EL (cell line): Measurements from ENCODE around the gene ERLIN1.

Experiments
- DNase-seq: peaks from one replicate; pipeline ENCODE4 v3.0.0-alpha.2; 2016

The ERLIN1 gene

DNA sequence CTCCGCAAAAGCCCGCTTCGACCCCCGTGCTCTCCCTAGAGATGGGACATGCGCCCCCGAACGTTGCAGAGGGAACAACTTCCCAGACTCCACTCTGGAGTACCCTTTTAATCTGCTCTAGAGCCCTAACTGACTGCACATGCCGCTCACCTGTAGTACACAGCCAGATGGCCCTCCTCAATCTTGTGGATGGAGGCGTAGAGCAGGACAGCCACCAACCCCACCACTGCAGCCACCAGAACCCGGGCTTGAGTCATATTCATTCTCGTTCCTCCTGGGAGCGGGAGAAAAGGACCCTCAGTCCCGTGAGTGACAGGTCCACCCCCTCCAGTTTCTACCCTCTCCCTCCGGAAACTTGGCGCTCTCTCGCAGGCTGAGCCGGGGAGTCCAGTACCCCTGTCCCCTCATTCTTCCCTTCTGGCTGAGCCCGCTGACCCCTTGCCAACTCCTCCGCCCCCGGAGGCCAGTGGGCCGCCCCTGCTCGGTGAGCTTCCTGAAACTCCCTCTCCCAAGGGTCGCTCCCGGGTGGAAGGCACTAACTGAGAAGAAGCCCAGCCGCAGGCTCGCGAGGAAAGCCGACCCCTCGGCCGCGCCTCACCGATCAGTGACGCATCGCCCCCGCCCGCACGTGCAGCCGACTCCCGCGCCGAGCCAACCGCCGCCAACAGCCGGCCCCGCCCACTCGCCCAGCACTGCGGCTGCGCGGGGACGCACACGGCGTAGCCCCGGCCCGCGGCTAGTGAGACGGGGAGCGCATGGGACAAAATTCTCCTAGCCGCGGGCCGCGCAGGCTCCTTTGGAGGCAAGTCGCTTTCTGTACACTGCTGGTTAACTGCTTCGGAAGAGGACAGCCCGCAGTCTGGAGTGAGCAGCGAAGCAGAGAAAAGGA, at the start of gene ERLIN1:
Gene ERLIN1, minus strand, starts transcription at position 666 of the 889 bp plus-strand sequence. Its CDS starts 403 bp downstream, at position 263.
- peak; percentile 93 for DNase-seq

DNA sequence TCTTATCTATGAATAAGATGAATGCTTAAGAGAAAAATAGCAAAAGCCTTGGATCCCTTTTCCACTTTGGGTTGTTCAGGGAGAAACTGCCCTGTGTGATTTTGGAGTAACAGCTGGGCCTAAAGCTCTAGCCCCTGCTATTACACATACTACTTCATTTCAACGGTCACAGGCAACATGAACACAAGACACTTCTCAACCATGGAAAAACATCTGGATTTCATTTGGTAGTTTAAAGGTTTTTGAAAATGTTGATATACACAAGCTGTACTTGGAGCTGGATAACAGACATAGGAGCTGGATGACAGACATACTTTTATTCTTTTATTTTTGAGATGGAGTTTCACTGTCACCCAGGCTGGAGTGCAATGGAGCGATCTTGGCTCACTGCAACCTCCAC, 46.3 kb upstream of the ERLIN1 start:
- no peak for DNase-seq

DNA sequence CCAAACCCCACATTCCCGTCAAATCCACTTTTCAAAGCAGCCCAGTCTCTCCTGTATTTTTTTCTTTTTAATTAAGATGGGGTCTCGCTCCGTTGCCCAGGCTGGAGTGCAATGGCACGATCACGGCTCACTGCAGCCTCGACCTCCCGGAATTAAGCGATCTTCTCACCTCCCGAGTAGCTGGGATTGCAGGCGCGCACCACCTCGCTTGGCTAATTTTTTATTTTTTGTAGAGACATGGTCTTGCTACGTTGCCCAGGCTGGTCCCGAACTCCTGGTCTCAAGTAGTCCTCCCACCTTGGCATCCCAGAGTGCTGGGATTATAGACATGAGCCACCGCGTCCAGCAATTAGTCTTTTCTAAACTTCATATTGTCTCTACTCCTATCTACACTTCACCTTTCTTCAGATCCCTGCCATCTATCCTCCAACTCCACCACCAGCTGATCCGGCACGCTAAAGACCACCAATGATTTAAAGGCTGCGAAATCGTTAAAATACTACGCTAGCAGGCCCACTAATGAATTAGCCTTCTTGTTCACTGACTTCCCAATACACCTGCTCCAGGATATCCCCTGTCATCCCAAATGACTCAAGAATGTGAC, 44.1 kb upstream of the ERLIN1 start:
- peak; percentile 1 for DNase-seq

DNA sequence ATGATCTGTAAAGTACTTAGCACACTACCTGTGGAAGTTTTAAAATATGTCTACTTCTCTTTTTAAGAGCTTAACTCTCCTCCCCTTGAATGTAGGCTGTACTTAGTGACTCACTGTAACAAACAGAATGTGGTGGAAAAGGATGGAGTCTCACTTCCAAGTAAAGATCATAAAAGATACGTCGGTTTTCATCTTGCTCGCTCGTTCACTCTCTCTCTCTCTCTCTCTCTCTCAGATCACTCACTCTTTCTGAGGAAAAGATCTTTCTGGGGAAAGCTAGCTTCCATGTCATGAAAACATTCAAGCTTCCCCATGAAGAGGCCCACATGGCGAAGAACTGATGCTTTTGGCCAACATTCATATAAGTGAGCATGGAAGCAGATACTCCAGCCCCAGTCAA, 38.0 kb upstream of the ERLIN1 start:
- DNase-seq: no peak

DNA sequence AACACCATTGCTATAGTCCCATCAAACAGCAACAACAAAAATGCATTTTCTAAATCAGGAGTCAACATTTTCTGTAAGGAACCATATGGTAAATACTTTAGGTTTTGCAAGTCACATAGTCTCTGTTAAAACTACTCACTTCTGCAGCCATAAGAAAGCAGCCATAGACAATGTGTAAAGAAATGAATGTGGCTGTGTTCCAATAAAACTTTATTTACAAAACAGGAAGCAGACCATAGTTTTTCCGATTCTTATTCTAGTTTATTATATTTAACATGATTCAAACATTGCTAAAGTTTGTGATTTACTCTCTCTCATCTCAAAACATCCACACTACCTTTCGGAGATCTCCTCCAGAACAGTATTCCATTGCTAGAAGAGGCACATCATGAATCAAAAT, 36.7 kb upstream of the ERLIN1 start:
- no peak for DNase-seq

DNA sequence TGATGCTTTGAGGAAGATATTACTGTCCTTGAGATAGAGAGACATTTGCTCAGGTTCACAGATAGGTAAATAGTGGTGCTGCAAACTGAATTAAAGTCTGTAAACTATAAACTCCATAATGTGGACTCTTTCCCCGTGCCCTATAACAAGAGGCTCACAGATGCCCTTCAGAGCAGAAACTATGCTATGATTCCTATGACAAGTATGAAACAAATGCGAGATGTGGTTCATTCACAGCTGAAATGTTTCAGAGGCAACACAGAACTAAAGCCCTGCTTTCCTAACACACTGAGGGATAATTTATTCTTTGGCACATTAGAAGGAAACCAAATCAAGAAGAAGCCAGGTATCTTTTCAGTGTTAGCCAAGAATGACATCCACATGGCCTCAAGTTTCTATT, 30.2 kb upstream of the ERLIN1 start:
- no peak for DNase-seq

DNA sequence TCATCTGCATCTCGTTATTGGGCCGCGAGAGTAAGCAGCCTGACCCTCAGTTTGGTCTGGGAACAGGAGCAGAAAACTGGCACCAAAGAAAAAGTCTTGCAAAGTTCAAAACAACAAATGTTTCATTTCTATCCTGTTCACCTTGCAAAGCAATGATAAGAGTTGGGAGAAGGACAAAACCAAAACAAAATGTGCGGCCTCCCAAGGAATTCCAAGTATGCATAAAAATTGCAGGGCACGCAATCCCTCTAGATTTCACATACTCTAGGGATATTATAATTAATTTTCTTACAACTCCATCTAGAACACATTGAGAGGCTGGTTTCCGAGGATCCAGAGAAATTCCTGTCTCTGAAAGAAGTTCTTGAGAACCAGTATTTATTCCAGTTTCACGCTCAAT, 23.5 kb upstream of the ERLIN1 start:
- DNase-seq: peak; percentile 57

DNA sequence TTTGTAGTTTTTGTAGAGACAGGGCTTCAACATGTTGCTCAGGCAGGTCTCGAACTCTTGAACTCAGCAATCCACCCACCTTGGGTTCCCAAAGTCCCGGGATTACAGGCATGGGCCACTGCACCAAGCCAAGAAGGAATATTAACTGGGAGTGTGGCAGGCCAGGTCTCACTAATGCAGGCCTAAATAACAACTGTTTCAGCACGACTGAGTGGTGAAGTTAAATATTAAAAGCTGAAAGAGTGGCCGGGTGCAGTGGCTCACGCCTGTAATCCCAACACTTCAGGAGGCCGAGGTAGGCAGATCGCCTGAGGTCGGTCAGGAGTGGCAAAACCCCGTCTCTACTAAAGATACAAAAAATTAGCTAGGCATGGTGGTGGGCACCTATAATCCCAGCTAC, 22.4 kb upstream of the ERLIN1 start:
- DNase-seq: no peak

DNA sequence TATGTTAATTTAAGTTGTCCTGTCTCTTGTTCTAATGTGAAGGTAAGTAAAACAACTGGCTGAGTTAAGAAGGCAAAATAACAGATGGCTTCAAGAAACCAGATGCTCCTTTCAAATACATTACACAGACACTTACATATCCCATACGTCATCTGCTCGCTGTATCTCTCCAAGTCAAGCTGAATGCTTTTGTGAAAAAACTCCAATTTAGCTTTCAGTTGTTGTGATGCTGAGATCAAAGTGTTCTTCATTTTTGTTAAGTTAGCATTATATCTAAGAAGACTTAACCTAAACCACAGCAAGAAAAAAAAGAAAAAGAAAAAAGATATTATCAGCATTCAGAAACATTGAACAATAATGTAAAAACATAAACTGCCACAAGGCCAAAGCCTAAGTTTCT, 18.5 kb upstream of the ERLIN1 start:
- DNase-seq: no peak

DNA sequence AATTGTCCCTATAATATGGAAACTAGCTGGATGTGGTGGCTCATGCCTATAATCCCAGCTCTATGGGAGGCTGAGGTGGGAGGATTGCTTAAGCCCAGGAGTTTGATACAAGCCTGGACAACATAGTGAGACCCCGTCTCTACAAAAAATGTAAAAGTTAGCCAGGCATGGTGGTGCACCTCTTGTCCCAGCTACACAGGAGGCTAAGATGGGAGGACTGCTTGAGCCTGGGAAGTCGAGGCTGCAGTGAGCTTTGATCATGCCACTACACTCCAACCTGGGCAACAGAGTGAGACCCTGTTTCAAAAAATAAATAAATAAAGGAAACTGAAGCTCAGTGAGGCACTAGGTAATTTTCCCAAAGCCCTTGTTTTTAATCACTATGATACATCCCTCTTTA, 15.7 kb upstream of the ERLIN1 start:
- no peak for DNase-seq

DNA sequence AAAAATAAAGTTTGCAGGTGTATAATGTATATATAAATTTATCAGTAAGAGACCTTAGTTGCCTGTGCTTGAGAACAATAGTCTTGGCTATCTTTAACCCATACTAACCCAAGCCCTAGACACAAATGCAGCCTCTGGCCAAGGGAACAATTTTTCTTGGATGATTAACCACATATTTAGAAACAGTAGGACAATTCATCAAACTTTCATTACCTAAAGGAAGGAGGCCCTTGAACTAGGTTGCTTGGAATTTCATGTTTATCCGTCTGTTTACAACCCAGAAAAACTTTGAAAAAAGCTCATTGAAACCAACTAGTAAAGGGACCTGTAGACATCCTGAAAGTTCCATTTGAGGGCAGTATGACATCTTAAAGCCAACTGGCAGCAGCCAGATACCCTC, 8.9 kb upstream of the ERLIN1 start:
- no peak for DNase-seq

DNA sequence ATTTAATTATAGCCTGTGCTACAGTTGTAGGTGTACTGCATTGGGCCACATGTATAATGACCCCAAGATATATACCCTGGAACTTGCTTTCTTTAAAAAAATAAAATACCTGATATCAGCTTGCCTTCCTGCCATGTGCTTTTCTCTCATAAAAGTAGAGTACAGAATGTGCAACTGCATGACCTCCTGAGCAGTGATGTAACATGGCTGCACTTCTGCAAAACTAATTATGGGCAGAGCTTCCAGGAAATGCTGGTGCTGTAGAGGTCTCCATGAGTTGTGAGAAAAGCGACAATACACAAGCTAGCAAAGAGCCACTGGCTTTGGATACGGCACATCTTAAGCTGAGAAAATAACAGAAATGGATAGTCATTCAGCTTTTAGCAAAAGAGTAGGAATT, 6.5 kb upstream of the ERLIN1 start:
- DNase-seq: no peak

DNA sequence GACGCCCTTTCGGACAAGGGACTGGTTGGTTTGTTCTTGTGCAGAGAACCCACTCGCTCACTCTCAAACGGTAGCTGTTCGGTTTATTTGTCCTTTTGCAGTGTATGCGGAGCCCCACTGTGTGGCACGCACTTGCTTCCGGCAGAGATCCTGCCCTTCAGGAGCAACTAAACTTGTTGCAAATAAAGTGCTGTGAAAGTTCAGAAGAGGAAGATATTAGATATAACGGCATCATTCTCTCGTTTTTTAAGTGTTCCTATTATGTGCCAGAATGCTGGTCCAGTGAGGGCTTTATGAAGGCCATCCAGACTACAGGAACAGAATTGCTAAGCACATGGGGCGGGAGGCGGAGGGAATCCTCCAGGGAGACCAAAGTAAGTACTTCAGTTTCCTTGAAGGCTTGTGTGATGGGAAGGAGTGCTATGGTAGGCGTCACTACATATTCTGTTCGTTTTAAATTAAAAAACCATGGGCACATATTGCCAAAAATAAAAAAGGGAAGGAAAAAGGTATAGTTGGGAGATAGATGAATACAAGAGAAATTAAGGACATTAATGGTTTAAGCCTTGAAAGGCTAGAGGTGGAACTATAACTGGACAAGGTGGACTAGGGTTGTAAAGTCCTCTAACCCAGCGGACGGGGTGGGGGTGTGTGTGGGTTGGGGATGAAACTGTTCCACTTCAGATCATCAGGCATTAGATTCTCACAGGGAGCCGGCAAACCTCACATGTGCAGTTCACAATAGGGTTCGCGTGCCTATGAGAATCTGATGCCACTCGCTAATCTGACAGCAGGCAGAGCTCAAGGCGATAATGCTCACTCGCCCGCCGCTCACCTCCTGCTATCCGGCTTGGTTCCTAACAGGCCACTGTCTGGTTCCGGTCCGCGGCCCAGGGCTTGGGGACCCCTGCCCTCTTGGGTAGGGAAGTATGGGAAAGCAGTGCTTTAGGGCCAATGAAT, 704 bp upstream of the ERLIN1 start:
- DNase-seq: peak; percentile 2

DNA sequence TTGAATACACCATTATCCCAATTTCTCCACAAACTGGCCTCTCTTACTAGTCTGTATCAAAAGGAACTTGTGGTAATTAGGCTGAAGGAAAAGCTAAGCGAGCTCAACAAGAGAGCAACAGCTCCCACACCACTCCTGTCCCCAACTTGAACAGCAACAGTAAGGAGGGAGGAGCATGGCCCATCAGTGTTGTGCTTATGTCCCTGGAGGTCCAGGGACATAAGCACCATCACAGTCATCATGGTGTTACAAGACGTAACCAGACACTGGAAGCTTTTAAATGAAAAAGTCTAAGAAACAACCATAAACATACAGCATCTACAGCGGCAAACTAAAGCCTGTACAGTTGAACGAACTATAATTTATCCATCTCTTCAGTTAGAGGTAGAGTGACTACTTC, 989 bp downstream of the ERLIN1 start:
- peak; percentile 30 for DNase-seq

DNA sequence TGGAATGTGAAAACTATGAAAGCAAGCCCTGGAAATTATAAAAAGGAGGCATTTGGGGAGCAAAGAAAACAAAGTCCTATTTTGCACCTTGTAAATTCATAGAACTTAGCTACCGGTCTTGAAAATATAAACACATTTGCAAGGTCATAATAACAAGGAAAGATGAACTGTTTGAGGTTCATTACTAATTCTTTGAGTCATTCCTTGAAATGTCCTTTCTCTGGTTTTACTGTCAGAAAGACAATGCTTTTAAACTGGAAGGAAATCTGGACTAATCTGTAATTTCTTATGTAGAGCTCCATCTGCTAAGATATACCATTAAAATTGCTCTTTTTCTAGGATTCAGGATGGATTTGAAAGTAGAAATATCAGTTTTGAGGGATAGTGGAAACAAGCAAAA, 1.4 kb downstream of the ERLIN1 start:
- DNase-seq: peak; percentile 6

DNA sequence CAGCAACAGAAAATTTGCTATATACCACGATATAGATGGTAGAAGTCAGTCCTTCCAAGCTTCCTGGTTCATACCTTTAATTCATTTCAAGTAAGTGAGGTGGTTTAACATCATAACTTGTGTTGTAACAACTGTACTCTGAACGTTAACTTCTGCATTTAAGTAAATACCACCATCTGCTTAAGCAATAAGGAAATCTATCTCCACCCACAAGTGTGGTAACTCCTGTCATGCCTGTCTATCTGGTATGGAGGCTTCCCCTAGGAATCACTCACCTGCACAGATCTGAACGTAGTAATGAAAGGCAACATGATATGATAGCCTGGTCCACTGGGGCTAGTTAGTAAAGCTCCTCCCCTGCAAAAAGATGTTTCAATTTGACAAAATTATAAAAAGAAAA, 2.3 kb downstream of the ERLIN1 start:
- no peak for DNase-seq

DNA sequence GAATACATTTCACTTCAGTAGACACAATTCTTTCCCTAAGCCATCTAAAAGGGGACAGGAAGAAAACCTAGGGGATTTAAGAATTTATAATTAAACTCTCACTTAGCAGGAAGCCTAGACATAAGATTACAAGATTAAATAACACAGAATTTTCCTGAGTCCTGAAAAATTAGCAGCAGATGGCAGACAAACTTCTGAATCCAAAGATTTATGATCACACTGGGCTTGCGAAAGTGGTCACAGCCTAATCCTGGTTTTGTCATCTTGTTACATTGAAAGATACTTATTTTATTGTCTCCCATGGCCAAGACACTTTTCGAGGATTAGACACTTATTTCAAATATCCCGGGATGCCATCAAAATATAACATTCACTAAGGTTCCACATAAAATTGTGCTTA, 2.9 kb downstream of the ERLIN1 start:
- no peak for DNase-seq

DNA sequence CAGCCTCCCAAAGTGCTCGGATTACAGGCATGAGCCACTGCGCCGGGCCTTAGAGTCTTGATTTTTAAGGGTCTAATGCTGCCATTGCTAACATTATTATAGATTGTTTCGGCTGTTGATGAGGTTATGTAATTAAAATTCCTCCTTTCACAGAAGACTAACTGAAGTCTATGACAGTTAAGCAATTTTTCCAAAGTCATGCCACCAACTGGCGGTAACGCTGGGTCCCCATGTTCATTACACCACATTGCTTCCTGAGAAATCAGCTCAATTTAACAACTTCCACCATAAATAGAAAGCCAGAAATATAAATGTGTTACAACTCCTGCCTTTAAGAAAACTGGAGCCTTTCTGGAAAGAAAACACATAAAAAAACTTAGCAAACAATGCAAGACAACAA, 3.5 kb downstream of the ERLIN1 start:
- no peak for DNase-seq

DNA sequence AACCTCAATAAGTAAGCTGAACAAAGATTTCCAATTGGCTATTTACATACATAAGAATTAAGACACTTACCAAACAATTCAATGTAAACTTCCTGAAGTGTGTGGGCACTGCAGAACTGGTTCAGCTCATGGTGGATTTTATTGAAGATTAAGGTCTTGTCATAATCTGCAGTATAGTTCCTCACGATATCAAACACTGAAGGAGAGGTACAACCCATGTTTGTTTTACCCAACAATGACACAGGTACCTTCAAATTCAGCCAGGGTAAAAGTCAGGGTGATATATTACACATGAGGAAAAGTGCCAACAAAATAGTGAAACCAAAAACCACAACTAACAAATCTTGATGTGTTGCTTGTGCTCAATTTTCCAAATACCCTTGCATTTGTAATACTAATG, 10.0 kb downstream of the ERLIN1 start:
- DNase-seq: no peak

DNA sequence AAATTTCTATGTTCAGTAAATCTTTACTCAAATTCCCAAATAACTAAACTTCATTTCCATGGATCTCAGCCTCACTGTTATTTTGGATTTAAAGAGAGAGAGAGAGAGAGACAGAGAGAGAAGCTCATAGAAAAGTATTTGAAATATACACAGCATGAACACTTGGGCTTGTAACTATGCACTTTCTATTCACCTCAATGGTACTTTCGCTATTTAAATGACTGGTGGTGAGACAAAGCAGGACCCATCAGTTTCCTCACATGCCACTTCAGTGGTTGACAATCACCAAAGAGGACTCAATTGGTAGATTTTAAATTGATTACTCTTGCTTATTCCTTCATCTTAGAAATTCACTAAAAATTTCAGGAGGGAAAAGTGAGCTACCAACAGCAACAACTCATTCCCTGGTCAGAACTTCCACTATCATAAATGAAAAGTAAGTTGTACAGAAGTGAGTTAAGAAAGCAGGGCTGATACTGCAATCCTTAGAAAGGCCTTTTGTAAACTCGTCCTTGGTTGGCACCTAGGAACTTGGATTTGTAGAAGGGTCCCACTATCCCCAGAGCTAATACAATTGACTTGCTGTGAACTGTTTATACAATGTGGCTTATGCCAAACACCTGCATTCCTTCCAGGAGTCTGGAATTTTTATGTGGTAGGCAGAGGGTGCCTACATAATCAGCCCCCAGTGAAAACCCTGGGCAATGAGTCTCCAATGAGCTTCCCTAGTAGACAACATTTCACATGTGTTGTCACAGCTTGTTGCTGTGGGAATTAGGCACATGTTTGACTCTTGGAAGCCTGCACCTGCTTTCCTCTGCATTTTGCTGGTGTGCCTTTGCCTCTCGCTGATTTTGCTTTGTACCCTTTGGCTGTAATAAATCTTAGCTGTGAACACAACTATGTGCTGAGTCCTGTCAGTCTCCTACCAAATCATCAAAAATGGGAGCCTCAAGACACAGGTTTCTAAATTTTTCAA, 10.8 kb downstream of the ERLIN1 start:
- no peak for DNase-seq

DNA sequence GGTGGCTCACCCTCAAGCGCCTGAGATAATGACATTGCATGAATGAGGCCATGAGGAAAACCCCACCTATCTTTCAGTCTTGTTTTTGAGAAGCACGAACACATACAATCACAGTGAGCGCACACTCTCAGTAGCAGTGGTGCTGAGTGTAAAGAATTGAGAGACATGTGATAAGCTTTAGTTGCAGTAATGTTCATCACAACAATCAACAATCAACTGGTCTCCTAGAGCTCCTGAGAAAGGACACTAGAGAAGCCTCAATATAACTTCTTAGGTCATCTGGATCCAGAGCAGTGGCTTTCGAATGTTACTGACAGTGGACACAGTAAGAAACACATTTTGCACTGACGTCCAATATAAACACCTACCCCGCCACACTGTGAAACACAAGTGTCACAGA, 12.8 kb downstream of the ERLIN1 start:
- DNase-seq: no peak

DNA sequence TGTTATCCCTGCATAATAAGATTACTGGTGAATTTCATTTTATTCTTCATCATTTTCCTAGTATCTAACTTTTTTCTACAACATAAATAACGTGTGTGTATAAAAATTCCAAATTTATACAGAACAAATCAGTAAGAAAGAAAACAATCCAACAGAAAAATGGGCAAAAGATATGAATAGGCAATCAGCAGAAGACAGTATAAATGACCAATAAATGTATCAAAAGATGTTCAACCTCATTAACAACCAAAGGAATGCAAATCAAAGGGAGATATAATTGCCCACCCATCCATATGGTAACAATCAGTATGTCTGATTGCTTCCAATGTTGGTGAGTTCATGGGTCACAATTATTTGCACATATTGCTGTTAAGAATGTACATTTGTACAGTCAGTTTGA, 13.5 kb downstream of the ERLIN1 start:
- no peak for DNase-seq
